GM19467 (cell line): ENCODE data around the gene KIRREL3.

Source experiments
- ATAC-seq: cut with Tn5 transposase; IDR thresholded peaks from one replicate; pipeline ENCODE4 v1.9.1; 2021; ENCODE audit warnings: mild to moderate bottlenecking, moderate library complexity; ENCODE audit not compliant: unreplicated experiment

KIRREL3 gene

GRCh38 chr11:126800009-126800408, 200.6 kb downstream of the KIRREL3 start:
- ATAC-seq = no peak

- ATAC-seq = no peak
These were observed 203.0 kb downstream of the KIRREL3 start for GRCh38 chr11:126797457-126798169.

- ATAC-seq = no peak
These were observed 207.0 kb downstream of the KIRREL3 start for GRCh38 chr11:126793596-126793995.

- ATAC-seq = no peak
These were observed 208.6 kb downstream of the KIRREL3 start for GRCh38 chr11:126791991-126792390.

GRCh38 chr11:126791446-126791845, 209.1 kb downstream of the KIRREL3 start:
- no peak for ATAC-seq

- ATAC-seq = no peak
These were observed 210.0 kb downstream of the KIRREL3 start for GRCh38 chr11:126790550-126791081.

GRCh38 chr11:126782810-126783209, 217.8 kb downstream of the KIRREL3 start:
- ATAC-seq = no peak

GRCh38 chr11:126781942-126782341, 218.6 kb downstream of the KIRREL3 start:
- ATAC-seq = no peak

GRCh38 chr11:126776119-126776518, 224.5 kb downstream of the KIRREL3 start:
- no peak for ATAC-seq

GRCh38 chr11:126772267-126772666, 228.3 kb downstream of the KIRREL3 start:
- no peak for ATAC-seq

GRCh38 chr11:126768702-126769101, 231.9 kb downstream of the KIRREL3 start:
- ATAC-seq = no peak

GRCh38 chr11:126766440-126766839, 234.1 kb downstream of the KIRREL3 start:
- ATAC-seq = no peak

- ATAC-seq = no peak
These were observed 235.4 kb downstream of the KIRREL3 start for GRCh38 chr11:126765196-126765595.

GRCh38 chr11:126764231-126764630, 236.3 kb downstream of the KIRREL3 start:
- ATAC-seq = no peak

GRCh38 chr11:126756855-126757254, 243.7 kb downstream of the KIRREL3 start:
- no peak for ATAC-seq

GRCh38 chr11:126756421-126756820, 244.1 kb downstream of the KIRREL3 start:
- ATAC-seq = no peak

- ATAC-seq = no peak
These were observed 245.0 kb downstream of the KIRREL3 start for GRCh38 chr11:126755526-126755925.

- no peak for ATAC-seq
These were observed 245.8 kb downstream of the KIRREL3 start for GRCh38 chr11:126754591-126755426.

- no peak for ATAC-seq
These were observed 246.6 kb downstream of the KIRREL3 start for GRCh38 chr11:126753990-126754389.

- no peak for ATAC-seq
These were observed 249.3 kb downstream of the KIRREL3 start for GRCh38 chr11:126751242-126751641.

- no peak for ATAC-seq
These were observed 251.8 kb downstream of the KIRREL3 start for GRCh38 chr11:126748793-126749192.
